PC-3 (cell line): Measurements from ENCODE around the gene PSMD13.

ENCODE experiments used
- EZH2 ChIP-seq: fragments of 300-600 bp; sonication (generic); IDR thresholded peaks from one replicate; pipeline ENCODE4 v1.6.1; 2017; ENCODE audit warnings: antibody characterized with exemption, mild to moderate bottlenecking, low read length; ENCODE audit not compliant: unreplicated experiment
- EZH2phosphoT487 ChIP-seq: fragments of 300-600 bp; sonication (generic); IDR thresholded peaks from 2 replicates; pipeline ENCODE4 v1.6.1; 2018; ENCODE audit warnings: mild to moderate bottlenecking, antibody characterized with exemption, low read length, borderline replicate concordance
- TF ChIP-seq, protein P1 (sequence below): fragments of 300-600 bp; sonication (generic); conservative IDR thresholded peaks from 2 replicates; pipeline ENCODE4 v1.5.1; 2017; ENCODE audit warnings: antibody characterized with exemption, low read depth, mild to moderate bottlenecking, low read length

DNA sequence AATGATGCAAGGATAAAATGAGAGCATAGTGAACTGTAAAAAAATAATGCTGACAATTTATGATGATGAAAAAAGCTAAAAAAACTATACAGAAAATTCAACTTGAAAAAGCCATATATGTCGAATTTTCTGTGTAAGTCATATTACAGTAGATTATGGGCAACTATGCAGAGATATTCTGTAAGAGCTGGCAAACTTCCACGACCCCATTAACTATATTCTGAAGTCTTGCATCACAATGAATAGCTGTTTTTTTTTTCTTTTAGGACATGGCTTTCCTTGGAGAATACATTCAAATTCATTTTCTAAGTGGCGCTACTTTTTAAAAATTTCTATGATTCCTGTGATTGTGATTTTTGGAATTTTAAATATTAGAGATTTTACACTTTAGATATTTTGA lies 18.4 kb downstream of the PSMD13 start:
- TF ChIP-seq, protein P1, sequence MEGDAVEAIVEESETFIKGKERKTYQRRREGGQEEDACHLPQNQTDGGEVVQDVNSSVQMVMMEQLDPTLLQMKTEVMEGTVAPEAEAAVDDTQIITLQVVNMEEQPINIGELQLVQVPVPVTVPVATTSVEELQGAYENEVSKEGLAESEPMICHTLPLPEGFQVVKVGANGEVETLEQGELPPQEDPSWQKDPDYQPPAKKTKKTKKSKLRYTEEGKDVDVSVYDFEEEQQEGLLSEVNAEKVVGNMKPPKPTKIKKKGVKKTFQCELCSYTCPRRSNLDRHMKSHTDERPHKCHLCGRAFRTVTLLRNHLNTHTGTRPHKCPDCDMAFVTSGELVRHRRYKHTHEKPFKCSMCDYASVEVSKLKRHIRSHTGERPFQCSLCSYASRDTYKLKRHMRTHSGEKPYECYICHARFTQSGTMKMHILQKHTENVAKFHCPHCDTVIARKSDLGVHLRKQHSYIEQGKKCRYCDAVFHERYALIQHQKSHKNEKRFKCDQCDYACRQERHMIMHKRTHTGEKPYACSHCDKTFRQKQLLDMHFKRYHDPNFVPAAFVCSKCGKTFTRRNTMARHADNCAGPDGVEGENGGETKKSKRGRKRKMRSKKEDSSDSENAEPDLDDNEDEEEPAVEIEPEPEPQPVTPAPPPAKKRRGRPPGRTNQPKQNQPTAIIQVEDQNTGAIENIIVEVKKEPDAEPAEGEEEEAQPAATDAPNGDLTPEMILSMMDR, result no peak
- TF ChIP-seq EZH2, result no peak
- no peak for TF ChIP-seq EZH2phosphoT487
